Measurements from ENCODE around the gene ZC3H12D. TPM values are rescaled to one million over a fixed set of nuclear protein-coding genes. Genes with fewer than 3 reads are reported as not detected.

The ZC3H12D gene
- total RNA-seq, 1 experiment from 2014 or later: not detected

DNA sequence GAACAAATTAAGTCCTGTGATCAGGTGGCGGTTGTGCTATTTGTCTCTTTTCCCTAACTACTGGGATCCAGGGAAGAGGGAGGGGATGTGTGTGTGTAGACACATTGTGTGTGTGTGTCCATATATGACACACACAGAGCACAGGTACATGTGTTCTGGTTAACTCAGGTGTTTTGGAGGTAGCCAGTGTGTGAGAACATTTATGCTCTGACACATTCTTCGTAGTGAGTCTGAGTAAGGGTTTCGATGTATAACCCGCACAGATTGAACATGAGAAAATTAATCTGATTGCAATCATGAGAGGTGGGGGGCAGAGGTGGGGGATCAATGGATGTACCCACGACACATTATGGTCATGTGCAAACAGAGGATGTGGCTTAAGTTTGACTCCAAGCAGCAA lies 12.6 kb downstream of the ZC3H12D start:
- CTCF ChIA-PET: no interaction called here
- H3K9me2 ChIP-seq (replicated peaks; ENCODE audit: low read length): no peaks in the 10 kb centered on the region
- POLR2A ChIA-PET (ENCODE audit: unreplicated experiment): no interaction called here
- no peak overlapping the region for H3K9ac ChIP-seq (ENCODE audit: low read length)
- no peak overlapping the region for H3K4me2 ChIP-seq (ENCODE audit: low read length)
- no peak for DNase-seq
- H3K27ac ChIP-seq (ENCODE audit: low read length): no peak overlapping the region
- no peaks in the 10 kb centered on the region for H3K36me3 ChIP-seq (ENCODE audit: low read depth, low read length)
- H2AFZ ChIP-seq (ENCODE audit: low read length): no peak overlapping the region
- no peaks in the 10 kb centered on the region for H3K27me3 ChIP-seq (ENCODE audit: low read length)
- no peak for ATAC-seq
- no peaks in the 10 kb centered on the region for H3K79me2 ChIP-seq (ENCODE audit: low read length)
- no peaks in the 10 kb centered on the region for H3F3A ChIP-seq (ENCODE audit: low read length, unreplicated experiment)
- TF ChIP-seq EZH2 (IDR thresholded peaks at IDR 0.05; ENCODE audit: low read length, unreplicated experiment) (no peak), CTCF (conservative IDR thresholded peaks at IDR 0.05; ENCODE audit: low read depth, low read length) (no peak), EZH2phosphoT487 (IDR thresholded peaks at IDR 0.05; ENCODE audit: borderline replicate concordance, low read length) (no peak)
- intact Hi-C loops (cut with micrococcal nuclease): no loop called here
- no peak overlapping the region for H3K4me3 ChIP-seq (ENCODE audit: low read length)
- H3K4me1 ChIP-seq (ENCODE audit: insufficient read depth, low read length): no peaks in the 10 kb centered on the region
- no peaks in the 10 kb centered on the region for H3K9me3 ChIP-seq (ENCODE audit: low read length)
- no TSS peak for BruUV-seq (replicated peaks)
- no peaks in the 10 kb centered on the region for H4K20me1 ChIP-seq (ENCODE audit: low read length)

- ATAC-seq (no peak), DNase-seq (no peak)
- TF ChIP-seq CTCF (conservative IDR thresholded peaks at IDR 0.05; ENCODE audit: low read depth, low read length): no peak
- no peak for TF ChIP-seq EZH2 (IDR thresholded peaks at IDR 0.05; ENCODE audit: low read length, unreplicated experiment)
- no peak for TF ChIP-seq EZH2phosphoT487 (IDR thresholded peaks at IDR 0.05; ENCODE audit: borderline replicate concordance, low read length)
- Histone ChIP-seq H3K9ac (ENCODE audit: low read length) (no peak overlapping the region), H3K9me3 (ENCODE audit: low read length) (no peaks in the 10 kb centered on the region), H3K4me3 (ENCODE audit: low read length) (no peak overlapping the region), H3K27ac (ENCODE audit: low read length) (no peak overlapping the region), H3F3A (ENCODE audit: low read length, unreplicated experiment) (no peaks in the 10 kb centered on the region), H3K4me2 (ENCODE audit: low read length) (no peak overlapping the region), H3K27me3 (ENCODE audit: low read length) (no peaks in the 10 kb centered on the region), H3K4me1 (ENCODE audit: insufficient read depth, low read length) (no peaks in the 10 kb centered on the region), H3K9me2 (replicated peaks; ENCODE audit: low read length) (no peaks in the 10 kb centered on the region), H3K79me2 (ENCODE audit: low read length) (no peaks in the 10 kb centered on the region), H4K20me1 (ENCODE audit: low read length) (no peaks in the 10 kb centered on the region), H2AFZ (ENCODE audit: low read length) (no peak overlapping the region), H3K36me3 (ENCODE audit: low read depth, low read length) (no peaks in the 10 kb centered on the region)
- intact Hi-C loops (cut with micrococcal nuclease): no loop called here
- POLR2A ChIA-PET (ENCODE audit: unreplicated experiment): no interaction called here
- CTCF ChIA-PET: no interaction called here
- BruUV-seq (replicated peaks): no TSS peak
Measured at GRCh38 chr6:149471801-149472200, 13.0 kb downstream of the ZC3H12D start.

DNA sequence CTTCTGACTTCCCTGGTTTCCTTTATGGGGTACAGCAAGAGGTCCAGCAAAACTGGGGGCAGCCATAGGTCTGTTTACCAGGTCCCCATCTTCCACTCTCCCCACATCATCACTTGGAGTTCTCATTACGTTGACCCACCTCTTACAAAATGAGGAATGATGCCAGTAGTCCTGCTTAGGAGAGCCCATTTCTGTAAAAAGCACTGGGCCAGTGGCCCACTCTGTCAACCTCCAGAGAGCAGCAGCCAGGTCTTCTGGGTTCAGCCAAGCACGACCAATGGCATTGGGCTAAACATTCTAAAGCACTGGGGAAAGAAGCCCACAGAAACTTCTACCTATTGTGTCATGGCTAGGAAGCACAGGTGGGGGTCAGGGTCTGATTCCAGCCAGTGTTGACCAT lies 13.9 kb downstream of the ZC3H12D start:
- H3K79me2 ChIP-seq (ENCODE audit: low read length): no peaks in the 10 kb centered on the region
- DNase-seq (no peak), ATAC-seq (no peak)
- H4K20me1 ChIP-seq (ENCODE audit: low read length): no peaks in the 10 kb centered on the region
- no peak overlapping the region for H3K9ac ChIP-seq (ENCODE audit: low read length)
- no peak overlapping the region for H3K4me3 ChIP-seq (ENCODE audit: low read length)
- CTCF ChIA-PET: no interaction called here
- no peak for TF ChIP-seq CTCF (conservative IDR thresholded peaks at IDR 0.05; ENCODE audit: low read depth, low read length)
- no peak for TF ChIP-seq EZH2 (IDR thresholded peaks at IDR 0.05; ENCODE audit: low read length, unreplicated experiment)
- TF ChIP-seq EZH2phosphoT487 (IDR thresholded peaks at IDR 0.05; ENCODE audit: borderline replicate concordance, low read length): no peak
- no peaks in the 10 kb centered on the region for H3F3A ChIP-seq (ENCODE audit: low read length, unreplicated experiment)
- no peaks in the 10 kb centered on the region for H3K27me3 ChIP-seq (ENCODE audit: low read length)
- intact Hi-C loops (cut with micrococcal nuclease): no loop called here
- no peaks in the 10 kb centered on the region for H3K9me3 ChIP-seq (ENCODE audit: low read length)
- H3K4me2 ChIP-seq (ENCODE audit: low read length): no peak overlapping the region
- no peaks in the 10 kb centered on the region for H3K9me2 ChIP-seq (replicated peaks; ENCODE audit: low read length)
- H3K27ac ChIP-seq (ENCODE audit: low read length): no peak overlapping the region
- BruUV-seq (replicated peaks): no TSS peak
- no peaks in the 10 kb centered on the region for H3K4me1 ChIP-seq (ENCODE audit: insufficient read depth, low read length)
- H3K36me3 ChIP-seq (ENCODE audit: low read depth, low read length): no peaks in the 10 kb centered on the region
- H2AFZ ChIP-seq (ENCODE audit: low read length): no peak overlapping the region
- POLR2A ChIA-PET (ENCODE audit: unreplicated experiment): no interaction called here

Measured in PC-3 (cell line).